Astrocyte (in vitro differentiated cells and primary cell): ENCODE measurements around the gene TNFRSF18. TPM values are rescaled to one million over a fixed set of nuclear protein-coding genes. Genes with fewer than 3 reads are reported as not detected.

Experiments used
- DNase-seq: peaks from one replicate; pipeline ENCODE4 v3.0.0-alpha.2; 2010; ENCODE audit warnings: low read depth
- FAIRE-seq: peaks from 2 replicates; lab custom pipeline; 2011; peaks lifted over from hg19 to GRCh38; lab: Jason Lieb, UNC
- H2AFZ ChIP-seq: 2 replicates; pipeline ENCODE4 v1.6.0; 2012; ENCODE audit warnings: low read depth, low read length, inconsistent platforms
- H3K27ac ChIP-seq: 2 replicates; pipeline ENCODE4 v1.5.1; 2011; ENCODE audit warnings: low read depth, low read length, inconsistent platforms
- H3K27me3 ChIP-seq: 2 replicates; pipeline ENCODE4 v1.6.0; 2011; ENCODE audit warnings: low read length, inconsistent platforms; ENCODE audit not compliant: insufficient read depth
- H3K36me3 ChIP-seq: 2 replicates; pipeline ENCODE4 v1.5.1; 2011; ENCODE audit warnings: low read length, inconsistent platforms; ENCODE audit not compliant: insufficient read depth
- H3K4me1 ChIP-seq: 2 replicates; pipeline ENCODE4 v1.5.1; 2011; ENCODE audit warnings: low read length, inconsistent platforms; ENCODE audit not compliant: insufficient read depth
- H3K4me2 ChIP-seq: 2 replicates; pipeline ENCODE4 v1.6.0; 2012; ENCODE audit warnings: low read length, inconsistent platforms
- H3K4me3 ChIP-seq: 2 replicates; pipeline ENCODE4 v1.5.1; 2011; ENCODE audit warnings: low read depth, mild to moderate bottlenecking, low read length, inconsistent platforms; ENCODE audit not compliant: insufficient read depth
- H3K79me2 ChIP-seq: 2 replicates; pipeline ENCODE4 v1.6.0; 2012; ENCODE audit warnings: mild to moderate bottlenecking, low read length, inconsistent platforms; ENCODE audit not compliant: insufficient read depth
- H3K9ac ChIP-seq: 2 replicates; pipeline ENCODE4 v1.6.0; 2012; ENCODE audit warnings: mild to moderate bottlenecking, low read length, inconsistent platforms
- H3K9me3 ChIP-seq: 2 replicates; pipeline ENCODE4 v1.5.1; 2012; ENCODE audit warnings: low read depth, mild to moderate bottlenecking, low read length, inconsistent platforms; ENCODE audit not compliant: insufficient read depth
- H4K20me1 ChIP-seq: 2 replicates; pipeline ENCODE4 v1.6.0; 2012; ENCODE audit warnings: low read length, inconsistent platforms; ENCODE audit not compliant: insufficient read depth
- H3K27ac Mint-ChIP-seq: one replicate; pipeline ENCODE4 v1.8.0; 2021; ENCODE audit warnings: mild to moderate bottlenecking, mixed read lengths; ENCODE audit not compliant: unreplicated experiment
- H3K27me3 Mint-ChIP-seq: one replicate; pipeline ENCODE4 v1.8.0; 2021; ENCODE audit warnings: low read depth, mixed read lengths; ENCODE audit not compliant: unreplicated experiment
- H3K36me3 Mint-ChIP-seq: one replicate; pipeline ENCODE4 v1.8.0; 2021; ENCODE audit warnings: low read depth, mixed read lengths; ENCODE audit not compliant: unreplicated experiment
- H3K4me1 Mint-ChIP-seq: one replicate; pipeline ENCODE4 v1.8.0; 2021; ENCODE audit warnings: low read depth, mixed read lengths; ENCODE audit not compliant: unreplicated experiment
- H3K4me3 Mint-ChIP-seq: one replicate; pipeline ENCODE4 v1.8.0; 2021; ENCODE audit warnings: mild to moderate bottlenecking, moderate library complexity, mixed read lengths; ENCODE audit not compliant: unreplicated experiment
- H3K9me3 Mint-ChIP-seq: one replicate; pipeline ENCODE4 v1.8.0; 2021; ENCODE audit warnings: mild to moderate bottlenecking, mixed read lengths; ENCODE audit not compliant: unreplicated experiment
- CTCF ChIP-seq: IDR thresholded peaks from 2 replicates; pipeline ENCODE4 v1.5.1; 2011; ENCODE audit warnings: low read depth, mild to moderate bottlenecking, inconsistent platforms, low read length, moderate library complexity; ENCODE audit not compliant: insufficient read depth
- EZH2 ChIP-seq: IDR thresholded peaks from 2 replicates; pipeline ENCODE4 v1.6.1; 2012; ENCODE audit warnings: mild to moderate bottlenecking, low read length, inconsistent platforms; ENCODE audit not compliant: insufficient read depth
- total RNA-seq: library from RNA; stranded (reverse); gene quantifications from 2 replicates; pipeline ENCODE4 v1.2.1, GENCODE V29; 2021

Gene TNFRSF18
- total RNA-seq, 1 donor from 2014 or later: 0.66 TPM

GRCh38 chr1:1173061-1173792 lies 33.2 kb downstream of the TNFRSF18 start:
- H3K4me1 Mint-ChIP-seq: peaks cover 4% of the 10 kb centered on the region
- no peak for FAIRE-seq
- no peak for DNase-seq

GRCh38 chr1:1171546-1172340 lies 34.6 kb downstream of the TNFRSF18 start:
- no peak for TF ChIP-seq CTCF
- no peak for TF ChIP-seq EZH2
- Histone ChIP-seq H3K4me3 (no peak overlapping the region), H3K27ac (no peak overlapping the region), H3K4me1 (no peaks in the 10 kb centered on the region), H3K9ac (no peak overlapping the region), H3K9me3 (no peaks in the 10 kb centered on the region), H3K79me2 (no peaks in the 10 kb centered on the region), H3K36me3 (no peaks in the 10 kb centered on the region), H2AFZ (no peak overlapping the region), H3K4me2 (no peak overlapping the region), H4K20me1 (no peaks in the 10 kb centered on the region), H3K27me3 (peaks cover 29% of the 10 kb centered on the region)
- peaks cover 4% of the 10 kb centered on the region for H3K4me1 Mint-ChIP-seq
- no peak overlapping the region for H3K4me3 Mint-ChIP-seq
- no peaks in the 10 kb centered on the region for H3K36me3 Mint-ChIP-seq
- H3K27me3 Mint-ChIP-seq: peaks cover 29% of the 10 kb centered on the region
- H3K27ac Mint-ChIP-seq: peak overlapping the region; percentile 62
- H3K9me3 Mint-ChIP-seq: no peaks in the 10 kb centered on the region
- FAIRE-seq: no peak
- DNase-seq: no peak

More at GRCh38 chr1:1173061-1173792, 33.2 kb downstream of the TNFRSF18 start:
- Histone ChIP-seq H3K27me3 (peaks cover 35% of the 10 kb centered on the region), H3K4me2 (no peak overlapping the region), H3K79me2 (no peaks in the 10 kb centered on the region), H4K20me1 (no peaks in the 10 kb centered on the region), H3K4me3 (no peak overlapping the region), H2AFZ (no peak overlapping the region), H3K9me3 (no peaks in the 10 kb centered on the region), H3K36me3 (no peaks in the 10 kb centered on the region), H3K4me1 (no peaks in the 10 kb centered on the region), H3K27ac (no peak overlapping the region), H3K9ac (no peak overlapping the region)
- no peak overlapping the region for H3K27ac Mint-ChIP-seq
- H3K27me3 Mint-ChIP-seq: peaks cover 35% of the 10 kb centered on the region
- TF ChIP-seq CTCF: no peak
- peak; percentile 82 for TF ChIP-seq EZH2
- H3K36me3 Mint-ChIP-seq: no peaks in the 10 kb centered on the region
- H3K9me3 Mint-ChIP-seq: no peaks in the 10 kb centered on the region
- H3K4me3 Mint-ChIP-seq: no peak overlapping the region
